Thymus (tissue), 11 donors: Measurements from ENCODE around the gene COL4A2. TPM values are rescaled to one million over a fixed set of nuclear protein-coding genes. Genes with fewer than 3 reads are reported as not detected.

ENCODE experiments used
- DNase-seq, 9 donors: peaks; one replicate each; pipeline ENCODE4 v3.0.0-alpha.2; 2013; ENCODE audit warnings: low spot score in 9 of 9, low read depth in 6 of 9, missing footprints in 1 of 9
- H3K27ac ChIP-seq, 2 donors: one replicate each; pipeline ENCODE4 v1.5.1; 2013; ENCODE audit warnings: control low read depth in 1 of 2, low read depth in 1 of 2, low read length in 1 of 2, mild to moderate bottlenecking in 1 of 2, moderate library complexity in 1 of 2
- H3K27me3 ChIP-seq, 2 donors: one replicate each; pipeline ENCODE4 v1.5.1; 2013; ENCODE audit warnings: low read length in 1 of 2; ENCODE audit not compliant: control insufficient read depth in 2 of 2, insufficient read depth in 1 of 2
- H3K36me3 ChIP-seq, 2 donors: one replicate each; pipeline ENCODE4 v1.5.1; 2013; ENCODE audit warnings: low read length in 1 of 2, mild to moderate bottlenecking in 1 of 2, moderate library complexity in 1 of 2; ENCODE audit not compliant: control insufficient read depth in 2 of 2, insufficient read depth in 2 of 2
- H3K4me1 ChIP-seq, 2 donors: one replicate each; pipeline ENCODE4 v1.5.1; 2013; ENCODE audit warnings: low read length in 2 of 2; ENCODE audit not compliant: control insufficient read depth in 2 of 2, insufficient read depth in 2 of 2
- H3K4me3 ChIP-seq, 2 donors: one replicate each; pipeline ENCODE4 v1.5.1; 2013; ENCODE audit warnings: low read length in 2 of 2, control low read depth in 1 of 2, mild to moderate bottlenecking in 1 of 2
- H3K9me3 ChIP-seq, 2 donors: one replicate each; pipeline ENCODE4 v1.5.1; 2013; ENCODE audit warnings: low read length in 1 of 2, mild to moderate bottlenecking in 1 of 2; ENCODE audit not compliant: control insufficient read depth in 2 of 2, insufficient read depth in 1 of 2
- WGBS: extraction: QIAGEN DNeasy Blood & Tissue Kit; methylation state at CpG from one replicate; pipeline ENCODE4 v1.1.7; 2013; 5-methylcytosine and 5-hydroxymethylcytosine counted together
- polyA plus RNA-seq: library from polyadenylated mRNA; stranded (reverse); fragments of 200-250 nt; gene quantifications from one replicate; pipeline ENCODE4 v1.2.3, GENCODE V29; 2013
- total RNA-seq: library from RNA; stranded (reverse); fragments of 120-200 nt; gene quantifications from one replicate; pipeline ENCODE4 v1.2.4, GENCODE V29; 2013
- donor health status: healthy.

Gene COL4A2
- total and polyA plus RNA-seq, 2 donors: 47.2 to 63.1 TPM

DNA sequence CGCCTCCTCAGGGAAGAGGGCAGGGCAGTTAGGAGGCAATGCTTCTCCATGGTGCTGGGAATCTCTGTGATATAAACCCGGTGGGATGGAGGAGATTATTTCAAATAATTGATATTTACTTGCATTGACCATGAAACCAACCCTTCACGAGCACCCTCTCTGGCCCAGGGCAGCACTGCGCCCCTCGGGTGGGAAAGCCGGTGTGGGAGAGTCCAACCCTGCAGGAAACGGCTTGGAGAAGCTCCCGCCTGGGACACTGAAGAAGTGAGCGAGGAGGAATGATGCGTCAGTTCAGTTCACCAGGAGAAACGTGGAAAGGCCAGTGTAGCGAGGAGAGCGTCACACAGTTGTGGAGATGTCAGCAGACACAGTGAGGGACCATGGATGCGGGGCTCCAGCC lies 99.9 kb downstream of the COL4A2 start:
- no peaks in the 10 kb centered on the region for H3K36me3 ChIP-seq
- peaks cover 0 to 53% of the 10 kb centered on the region in 2 donors for H3K27me3 ChIP-seq
- no peak overlapping the region for H3K4me3 ChIP-seq
- peak overlapping the region; percentile 69 to 74 for H3K27ac ChIP-seq
- no peak for DNase-seq
- WGBS: 90% methylated on average over 14 of the region's 14 CpGs
- H3K4me1 ChIP-seq: peaks cover 0 to 16% of the 10 kb centered on the region in 2 donors
- no peaks in the 10 kb centered on the region for H3K9me3 ChIP-seq

DNA sequence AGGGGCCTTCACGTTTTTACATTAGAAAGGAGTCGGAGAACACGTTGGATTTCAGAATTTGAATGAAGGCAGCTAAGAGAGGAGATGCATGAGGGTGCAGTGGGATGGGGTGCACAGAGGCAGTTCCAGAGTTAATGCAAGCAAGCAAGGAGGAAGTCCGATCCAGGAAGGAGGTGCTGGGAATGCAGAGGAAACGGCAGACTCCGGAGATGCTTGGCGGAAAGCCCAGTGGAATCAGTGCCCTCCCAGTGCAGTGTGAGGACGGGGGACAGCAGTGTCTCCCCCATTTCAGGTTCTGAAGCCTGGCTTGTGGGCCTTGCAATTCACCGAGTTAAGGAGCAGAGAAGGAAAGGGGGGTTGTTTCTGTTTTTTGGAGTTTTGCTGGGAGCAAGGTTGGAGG lies 100.4 kb downstream of the COL4A2 start:
- H3K9me3 ChIP-seq: no peaks in the 10 kb centered on the region
- no peak overlapping the region for H3K27ac ChIP-seq
- no peak for DNase-seq
- peaks cover 0 to 17% of the 10 kb centered on the region in 2 donors for H3K4me1 ChIP-seq
- H3K4me3 ChIP-seq: no peak overlapping the region
- 38% methylated on average over 9 of the region's 9 CpGs for WGBS
- no peaks in the 10 kb centered on the region for H3K36me3 ChIP-seq
- H3K27me3 ChIP-seq: peaks cover 0 to 55% of the 10 kb centered on the region in 2 donors

DNA sequence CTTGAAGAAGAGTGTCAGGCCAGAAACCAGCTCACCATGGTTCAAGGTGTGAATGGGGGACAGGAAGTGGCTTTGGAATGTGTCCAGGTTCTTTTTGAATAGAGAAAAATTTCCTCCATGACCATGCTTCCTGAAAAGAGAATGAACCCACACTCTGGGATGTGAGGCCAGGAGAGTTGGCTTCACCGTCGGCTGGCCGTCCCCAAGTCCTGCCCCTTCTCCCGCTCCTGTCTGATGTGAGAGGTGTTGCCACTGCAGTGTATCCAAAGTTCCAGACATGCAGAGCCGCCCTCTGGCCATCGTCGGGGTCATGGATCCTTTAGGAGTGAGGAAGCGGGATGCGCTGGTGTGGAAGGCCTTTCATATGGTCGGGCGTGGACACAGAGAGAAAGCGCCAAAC lies 101.2 kb downstream of the COL4A2 start:
- Histone ChIP-seq H3K4me1 (peaks cover 0 to 17% of the 10 kb centered on the region in 2 donors), H3K4me3 (no peak overlapping the region), H3K9me3 (no peaks in the 10 kb centered on the region), H3K27me3 (peaks cover 0 to 58% of the 10 kb centered on the region in 2 donors), H3K27ac (no peak overlapping the region), H3K36me3 (no peaks in the 10 kb centered on the region)
- no peak for DNase-seq
- WGBS: 89% methylated on average over 12 of the region's 12 CpGs

DNA sequence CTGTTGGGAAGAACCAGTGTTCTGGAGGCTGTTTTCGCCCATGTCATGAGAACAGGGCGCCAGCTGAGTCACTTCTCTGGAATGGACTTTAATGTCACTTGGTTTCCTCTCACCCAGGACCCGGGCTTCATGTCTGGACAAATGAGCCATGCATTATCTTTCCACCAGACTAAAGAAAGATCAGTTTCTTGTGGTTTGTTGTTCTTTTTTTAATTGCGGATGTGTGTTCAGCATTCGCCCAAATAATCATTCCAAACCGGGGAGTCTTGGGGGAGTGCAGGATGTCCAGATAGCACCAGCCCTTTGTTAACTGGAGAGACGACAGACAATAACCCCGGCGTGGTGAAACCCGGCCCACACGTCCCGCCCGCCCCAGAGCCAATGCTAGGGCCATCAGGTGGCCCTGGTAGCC lies 102.5 kb downstream of the COL4A2 start:
- Histone ChIP-seq H3K27ac (no peak overlapping the region), H3K4me1 (peaks cover 0 to 17% of the 10 kb centered on the region in 2 donors), H3K9me3 (no peaks in the 10 kb centered on the region), H3K4me3 (no peak overlapping the region), H3K27me3 (peaks cover 2 to 68% of the 10 kb centered on the region in 2 donors), H3K36me3 (no peaks in the 10 kb centered on the region)
- no peak for DNase-seq
- 31% methylated on average over 13 of the region's 13 CpGs for WGBS

DNA sequence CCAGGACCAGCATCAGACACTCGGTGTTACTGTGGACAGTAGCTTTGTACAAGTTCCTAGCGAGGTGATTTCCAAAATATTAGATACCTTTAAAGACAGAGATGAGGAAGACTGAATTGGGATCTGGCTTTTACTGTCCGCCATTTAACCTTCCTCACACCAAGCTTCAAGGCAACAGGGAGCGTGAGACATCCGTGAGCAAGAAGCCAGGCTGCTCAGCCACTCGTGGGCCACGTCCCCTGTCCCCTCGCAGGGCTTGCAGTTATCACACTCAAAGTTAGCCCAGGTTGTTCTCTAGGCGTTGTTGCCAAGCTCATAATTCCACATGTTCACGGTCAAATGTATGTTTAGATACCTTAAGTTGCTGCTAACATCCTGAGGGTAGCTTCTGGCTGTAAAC lies 102.9 kb downstream of the COL4A2 start:
- 86% methylated on average over 10 of the region's 10 CpGs for WGBS
- Histone ChIP-seq H3K27me3 (peaks cover 2 to 68% of the 10 kb centered on the region in 2 donors), H3K4me1 (peaks cover 0 to 17% of the 10 kb centered on the region in 2 donors), H3K36me3 (no peaks in the 10 kb centered on the region), H3K9me3 (no peaks in the 10 kb centered on the region), H3K27ac (no peak overlapping the region), H3K4me3 (no peak overlapping the region)
- DNase-seq: no peak

DNA sequence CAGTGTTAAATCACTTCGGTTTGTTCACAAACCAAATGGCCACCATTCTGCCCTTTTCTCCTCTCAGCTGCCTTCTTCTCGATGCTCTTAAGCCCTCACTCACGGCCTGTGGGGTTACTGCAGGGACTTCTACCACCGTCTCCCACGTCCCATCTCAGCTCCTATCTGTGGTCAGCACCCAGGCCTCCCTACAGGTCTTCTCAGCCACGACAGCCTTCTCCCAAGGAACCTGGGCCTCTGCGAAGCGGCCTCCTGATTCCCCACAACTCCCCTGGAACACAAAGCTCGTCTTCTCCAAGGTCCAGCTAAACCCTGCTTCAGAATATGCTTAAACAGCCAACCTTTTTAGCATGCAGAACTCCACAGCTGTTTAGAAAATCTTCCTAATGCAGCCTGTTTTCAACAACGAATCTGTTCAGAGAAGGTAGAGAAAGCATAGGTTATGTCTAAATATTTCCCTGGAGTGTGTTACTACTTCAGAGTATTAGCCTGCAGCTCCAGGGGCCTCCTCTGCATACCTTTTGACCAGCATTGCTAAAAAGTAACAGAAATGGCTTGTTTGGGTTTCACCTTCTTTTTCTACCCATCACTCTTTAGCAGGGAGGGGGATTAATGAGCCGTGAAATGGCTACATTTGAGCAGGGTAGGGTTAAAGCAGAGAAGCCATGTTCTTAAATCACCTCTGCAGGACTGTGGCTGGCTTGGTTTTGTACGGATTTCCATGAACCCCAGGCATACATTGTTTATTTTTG lies 104.0 kb downstream of the COL4A2 start:
- DNase-seq: no peak
- Histone ChIP-seq H3K36me3 (no peaks in the 10 kb centered on the region), H3K4me1 (peaks cover 0 to 15% of the 10 kb centered on the region in 2 donors), H3K27me3 (peaks cover 2 to 77% of the 10 kb centered on the region in 2 donors), H3K27ac (peak overlapping the region in 1 of 2 donors; percentile 38), H3K4me3 (no peak overlapping the region), H3K9me3 (no peaks in the 10 kb centered on the region)
- 75% methylated on average over 12 of the region's 12 CpGs for WGBS

DNA sequence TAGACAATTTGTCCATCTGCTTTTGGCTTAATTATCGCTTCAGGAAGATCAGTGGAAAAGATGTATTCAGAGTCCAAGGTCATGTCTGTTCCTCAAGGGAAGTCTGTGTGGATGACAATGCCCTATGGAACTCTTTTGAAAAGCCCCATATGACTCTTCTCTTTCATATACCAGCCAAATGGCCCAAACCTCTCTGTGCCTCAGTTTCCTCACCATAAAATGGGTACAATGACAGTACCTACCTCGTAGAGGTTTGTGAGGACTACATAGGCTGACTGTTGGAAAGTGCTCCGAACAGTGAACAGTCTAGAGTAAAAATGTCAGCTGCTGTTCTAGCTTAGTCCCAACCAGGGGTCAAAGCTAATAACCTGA lies 104.6 kb downstream of the COL4A2 start:
- no peaks in the 10 kb centered on the region for H3K36me3 ChIP-seq
- H3K4me3 ChIP-seq: no peak overlapping the region
- H3K27me3 ChIP-seq: peaks cover 2 to 78% of the 10 kb centered on the region in 2 donors
- WGBS: 82% methylated on average over 3 of the region's 3 CpGs
- H3K4me1 ChIP-seq: peaks cover 0 to 14% of the 10 kb centered on the region in 2 donors
- H3K27ac ChIP-seq: peak overlapping the region in 1 of 2 donors; percentile 38
- DNase-seq: no peak
- H3K9me3 ChIP-seq: no peaks in the 10 kb centered on the region

DNA sequence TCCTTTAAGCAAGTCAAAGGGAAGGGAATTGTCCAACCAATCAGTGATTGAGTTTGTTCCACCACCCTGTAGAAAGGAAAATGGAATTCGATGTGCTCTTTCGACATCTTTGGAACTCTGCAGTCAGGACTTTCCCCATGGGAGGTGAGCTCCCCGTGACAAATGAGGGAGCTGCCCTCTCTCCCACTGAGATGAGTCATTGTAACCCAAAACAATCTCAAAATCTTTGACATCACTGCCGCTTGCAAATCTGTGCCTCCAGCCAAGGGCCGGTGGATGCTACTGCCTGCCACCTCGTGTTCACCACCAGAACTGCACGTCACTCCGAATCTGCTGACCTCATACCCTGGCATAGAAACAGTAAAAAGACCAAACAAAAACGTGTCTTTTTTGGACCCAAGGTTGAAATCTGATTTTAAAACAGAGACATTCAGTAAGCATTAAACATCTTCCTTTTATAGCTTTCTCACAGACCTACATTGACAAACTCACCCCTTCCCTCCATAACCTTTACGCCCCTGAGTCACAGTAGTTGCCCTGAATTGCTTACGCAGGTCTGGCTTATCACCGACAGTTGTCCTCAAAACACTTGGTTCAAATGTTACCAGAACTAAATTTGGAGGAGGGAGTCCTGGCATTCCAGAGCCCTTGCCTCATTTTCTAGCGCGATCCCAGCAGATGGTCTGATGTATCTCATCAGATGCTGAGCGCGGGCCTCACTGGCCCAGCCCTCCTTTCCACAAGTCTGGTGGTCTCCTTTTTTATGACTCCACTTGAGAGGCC lies 105.2 kb downstream of the COL4A2 start:
- 45% methylated on average over 16 of the region's 16 CpGs for WGBS
- no peaks in the 10 kb centered on the region for H3K36me3 ChIP-seq
- H3K4me1 ChIP-seq: peaks cover 0 to 12% of the 10 kb centered on the region in 2 donors
- no peaks in the 10 kb centered on the region for H3K9me3 ChIP-seq
- peak overlapping the region; percentile 31 to 38 for H3K27ac ChIP-seq
- DNase-seq: peak in 7 of 9 donors; percentile 15 to 55 (median 27)
- H3K27me3 ChIP-seq: peaks cover 2 to 77% of the 10 kb centered on the region in 2 donors
- H3K4me3 ChIP-seq: no peak overlapping the region

DNA sequence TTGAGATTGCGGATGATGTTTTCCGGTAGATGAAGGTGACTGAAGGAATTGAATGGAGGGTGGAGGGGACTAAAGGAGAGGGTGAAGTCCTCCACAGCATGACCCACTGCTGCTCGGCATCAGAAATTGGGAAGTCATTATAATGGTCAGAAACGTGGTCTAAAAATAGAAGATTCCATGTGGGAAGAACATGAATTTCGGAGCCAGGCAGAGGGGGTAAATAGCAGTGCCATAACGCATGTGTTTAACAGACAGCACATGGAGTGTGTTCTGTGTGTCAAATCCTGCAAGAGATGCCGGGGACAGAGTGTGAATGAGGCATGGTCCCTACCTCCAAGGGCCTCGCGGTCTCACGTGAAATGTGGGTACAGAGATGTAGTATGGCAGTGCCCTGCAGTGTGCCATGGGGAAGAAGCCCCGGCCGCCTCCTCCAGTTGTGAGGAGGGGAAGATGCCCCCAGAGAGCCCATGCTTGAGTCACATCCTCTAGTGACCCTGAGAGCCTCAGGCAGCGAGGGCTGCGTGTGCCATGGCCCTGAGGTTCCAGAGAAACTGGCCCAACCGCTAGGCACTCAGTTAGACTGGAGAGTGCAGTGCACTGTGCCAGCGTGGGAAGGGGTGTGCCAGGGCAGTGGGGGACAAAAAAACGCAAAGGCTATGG lies 106.1 kb downstream of the COL4A2 start:
- 89% methylated on average over 17 of the region's 17 CpGs for WGBS
- Histone ChIP-seq H3K36me3 (no peaks in the 10 kb centered on the region), H3K4me1 (peaks cover 0 to 8% of the 10 kb centered on the region in 2 donors), H3K4me3 (no peak overlapping the region), H3K27ac (no peak overlapping the region), H3K27me3 (peaks cover 2 to 76% of the 10 kb centered on the region in 2 donors), H3K9me3 (no peaks in the 10 kb centered on the region)
- no peak for DNase-seq
